SU-DHL-6 (cell line): ENCODE data around the gene PER2.

Experiments
- EZH2phosphoT487 ChIP-seq: fragments of 200-600 bp; sonication (generic), shearing (Covaris generic); conservative IDR thresholded peaks from 2 replicates; pipeline ENCODE4 v1.6.1; 2018; ENCODE audit warnings: mild to moderate bottlenecking, antibody characterized with exemption, low read length, moderate library complexity, mixed read lengths
- TF ChIP-seq, protein P1 (sequence below): fragments of 200-600 bp; sonication (generic); IDR thresholded peaks from one replicate; pipeline ENCODE4 v1.5.1; 2017; ENCODE audit warnings: antibody characterized with exemption, mild to moderate bottlenecking, low read length, moderate library complexity; ENCODE audit not compliant: insufficient read depth, poor library complexity, severe bottlenecking

DNA sequence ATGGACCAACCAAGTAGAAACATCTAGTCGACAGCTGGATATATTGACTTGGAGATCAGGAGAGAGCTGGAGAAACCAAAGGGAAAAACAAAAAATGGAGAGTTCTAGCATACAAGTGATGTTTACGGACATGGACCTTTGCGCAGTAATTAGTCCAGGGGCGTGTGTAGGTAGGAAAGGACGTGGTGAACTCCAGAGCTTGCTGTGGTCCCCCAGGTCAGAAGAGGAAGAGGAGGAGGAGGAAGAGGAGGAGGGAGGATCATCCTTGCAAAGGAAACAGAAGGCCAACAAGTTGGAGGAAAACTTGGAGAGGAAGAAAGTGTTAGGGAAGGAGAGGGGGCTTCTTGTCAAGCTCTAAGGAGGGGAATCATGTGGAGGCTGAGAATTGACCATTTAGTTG lies 49.4 kb upstream of the PER2 start:
- TF ChIP-seq EZH2phosphoT487: no peak
- TF ChIP-seq, protein P1, sequence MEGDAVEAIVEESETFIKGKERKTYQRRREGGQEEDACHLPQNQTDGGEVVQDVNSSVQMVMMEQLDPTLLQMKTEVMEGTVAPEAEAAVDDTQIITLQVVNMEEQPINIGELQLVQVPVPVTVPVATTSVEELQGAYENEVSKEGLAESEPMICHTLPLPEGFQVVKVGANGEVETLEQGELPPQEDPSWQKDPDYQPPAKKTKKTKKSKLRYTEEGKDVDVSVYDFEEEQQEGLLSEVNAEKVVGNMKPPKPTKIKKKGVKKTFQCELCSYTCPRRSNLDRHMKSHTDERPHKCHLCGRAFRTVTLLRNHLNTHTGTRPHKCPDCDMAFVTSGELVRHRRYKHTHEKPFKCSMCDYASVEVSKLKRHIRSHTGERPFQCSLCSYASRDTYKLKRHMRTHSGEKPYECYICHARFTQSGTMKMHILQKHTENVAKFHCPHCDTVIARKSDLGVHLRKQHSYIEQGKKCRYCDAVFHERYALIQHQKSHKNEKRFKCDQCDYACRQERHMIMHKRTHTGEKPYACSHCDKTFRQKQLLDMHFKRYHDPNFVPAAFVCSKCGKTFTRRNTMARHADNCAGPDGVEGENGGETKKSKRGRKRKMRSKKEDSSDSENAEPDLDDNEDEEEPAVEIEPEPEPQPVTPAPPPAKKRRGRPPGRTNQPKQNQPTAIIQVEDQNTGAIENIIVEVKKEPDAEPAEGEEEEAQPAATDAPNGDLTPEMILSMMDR: no peak
